GM12878 (cell line): Measurements from ENCODE around the gene HP1BP3. TPM values are rescaled to one million over a fixed set of nuclear protein-coding genes. Genes with fewer than 3 reads are reported as not detected.

Experiments used
- ATAC-seq: fragments of 200-7000 bp; cut with Tn5 transposase; 3 replicates; pipeline ENCODE4 v1.9.1; 2020; ENCODE audit warnings: mild to moderate bottlenecking, moderate library complexity
- BruUV-seq: library from RNA; stranded (reverse); fragments of 400-500 nt; replicated peaks from 2 replicates; lab custom pipeline; 2021; lab: Mats Ljungman, UMichigan
- CTCF ChIA-PET: fragments of 300-600 bp; sonication (Branson Sonifier 250); formaldehyde crosslinking; extraction: SDS; loops from one replicate; lab custom pipeline; 2021; ENCODE audit warnings: inconsistent platforms; lab: Yijun Ruan, JAX
- POLR2A ChIA-PET: fragments of 350-600 bp; formaldehyde crosslinking; extraction: SDS; loops from one replicate; lab custom pipeline; 2021; ENCODE audit warnings: inconsistent platforms; lab: Charles Lee
- RAD21 ChIA-PET: fragments of 300-600 bp; sonication (Branson Sonifier 250); formaldehyde crosslinking; loops from one replicate; lab custom pipeline; 2023; ENCODE audit warnings: antibody characterized with exemption; ENCODE audit not compliant: unreplicated experiment; lab: Charles Lee
- SMC1A ChIA-PET: fragments of 300-600 bp; sonication (Branson Sonifier 250); formaldehyde crosslinking; loops from one replicate; lab custom pipeline; 2023; ENCODE audit not compliant: unreplicated experiment, uncharacterized antibody; lab: Charles Lee
- DNase-seq: peaks from one replicate; pipeline ENCODE4 v3.0.0-alpha.2; 2011; ENCODE audit warnings: low read depth, low spot score
- FAIRE-seq: peaks from 3 replicates; lab custom pipeline; 2011; peaks lifted over from hg19 to GRCh38; lab: Jason Lieb, UNC
- H2AFZ ChIP-seq: 2 replicates; pipeline ENCODE4 v1.6.0; 2011; ENCODE audit warnings: low read depth, low read length, control low read depth; ENCODE audit not compliant: control insufficient read depth
- H3K27ac ChIP-seq: 2 replicates; pipeline ENCODE4 v1.5.1; 2011; ENCODE audit warnings: control low read depth; ENCODE audit not compliant: control insufficient read depth, insufficient read depth
- H3K27me3 ChIP-seq, 2 experiments: replicated peaks in 1 of 2; 2 replicates each; pipeline versions ENCODE4 v1.6.0 to v1.6.1; 2011; ENCODE audit warnings: low read length in 1 of 2; ENCODE audit not compliant: control insufficient read depth in 2 of 2, insufficient read depth in 2 of 2
- H3K36me3 ChIP-seq, 2 experiments: 2 replicates each; pipeline ENCODE4 v1.5.1; 2011; ENCODE audit warnings: low read length in 1 of 2; ENCODE audit not compliant: control insufficient read depth in 2 of 2, insufficient read depth in 2 of 2
- H3K4me1 ChIP-seq: 2 replicates; pipeline ENCODE4 v1.6.1; 2011; ENCODE audit warnings: mild to moderate bottlenecking, low read length, moderate library complexity, mixed read lengths; ENCODE audit not compliant: control insufficient read depth, insufficient read depth
- H3K4me2 ChIP-seq: 2 replicates; pipeline ENCODE4 v1.6.0; 2011; ENCODE audit warnings: control low read depth; ENCODE audit not compliant: control insufficient read depth, insufficient read depth
- H3K4me3 ChIP-seq: fragments of 200-600 bp; sonication (generic); 2 replicates; pipeline ENCODE4 v1.5.1; 2016
- H3K79me2 ChIP-seq: 2 replicates; pipeline ENCODE4 v1.6.0; 2011; ENCODE audit warnings: low read length; ENCODE audit not compliant: control insufficient read depth, insufficient read depth
- H3K9ac ChIP-seq: 2 replicates; pipeline ENCODE4 v1.8.0; 2011; ENCODE audit warnings: low read length, control low read depth, mixed read lengths; ENCODE audit not compliant: control insufficient read depth, insufficient read depth
- H3K9me3 ChIP-seq: replicated peaks from 3 replicates; pipeline ENCODE4 v1.5.1; 2011; ENCODE audit warnings: mild to moderate bottlenecking, low read length; ENCODE audit not compliant: control insufficient read depth, insufficient read depth
- H4K20me1 ChIP-seq: 2 replicates; pipeline ENCODE4 v1.6.0; 2011; ENCODE audit not compliant: control insufficient read depth, insufficient read depth
- GATAD2B ChIP-seq: fragments of 450-650 bp; conservative IDR thresholded peaks from 2 replicates; pipeline ENCODE4 v1.6.1; 2017; ENCODE audit warnings: low read depth, mild to moderate bottlenecking, moderate library complexity
- MAX ChIP-seq: IDR thresholded peaks from 2 replicates; pipeline ENCODE4 v1.6.1; 2012; ENCODE audit warnings: low read depth, low read length, improper control_type of control experiment
- MYC ChIP-seq: IDR thresholded peaks from 2 replicates; pipeline ENCODE4 v1.6.1; 2011; ENCODE audit warnings: mild to moderate bottlenecking, low read length, moderate library complexity, inconsistent platforms; ENCODE audit not compliant: insufficient read depth, insufficient replicate concordance, insufficient read length, severe bottlenecking
- NFIC ChIP-seq: IDR thresholded peaks from 2 replicates; pipeline ENCODE4 v1.6.1; 2012; ENCODE audit warnings: low read depth, mild to moderate bottlenecking, inconsistent platforms, low read length, moderate library complexity
- POLR2A ChIP-seq: IDR thresholded peaks from 2 replicates; pipeline ENCODE4 v1.6.1; 2011; ENCODE audit warnings: low read depth, mild to moderate bottlenecking, low read length
- POU2F2 ChIP-seq: IDR thresholded peaks from 3 replicates; pipeline ENCODE4 v1.6.1; 2011; ENCODE audit warnings: low read depth, mild to moderate bottlenecking, low read length, borderline replicate concordance
- RAD21 ChIP-seq: IDR thresholded peaks from 2 replicates; pipeline ENCODE4 v1.6.1; 2011; ENCODE audit warnings: mild to moderate bottlenecking, low read depth, low read length, moderate library complexity; ENCODE audit not compliant: insufficient read depth
- RBBP5 ChIP-seq: fragments of 200-600 bp; sonication (generic); conservative IDR thresholded peaks from 2 replicates; pipeline ENCODE4 v1.6.1; 2016
- SMAD5 ChIP-seq: IDR thresholded peaks from 2 replicates; pipeline ENCODE4 v1.6.1; 2016; ENCODE audit warnings: antibody characterized with exemption, low read depth
- SP1 ChIP-seq: IDR thresholded peaks from one replicate; pipeline ENCODE4 v1.6.1; 2011; ENCODE audit warnings: low read depth, low read length
- WRNIP1 ChIP-seq: IDR thresholded peaks from 2 replicates; pipeline ENCODE4 v1.6.1; 2011; ENCODE audit warnings: low read depth, low read length, improper control_type of control experiment, borderline replicate concordance
- WGBS: methylation state at CpG from one replicate; pipeline ENCODE4 v1.1.6; 2016; ENCODE audit warnings: low lambda C conversion rate; ENCODE audit not compliant: insufficient replicate concordance, insufficient coverage; ENCODE audit errors: missing lambda C conversion rate; 5-methylcytosine and 5-hydroxymethylcytosine counted together
- in situ Hi-C: fragments of 300-500 bp; cut with MboI; formaldehyde crosslinking; loops from 9 replicates; pipeline ENCODE4 v1.14.3; 2018; ENCODE audit warnings: mixed read lengths
- intact Hi-C: fragments of 100-400 bp; cut with micrococcal nuclease; formaldehyde crosslinking; loops from one replicate; pipeline ENCODE4 v1.14.2; 2022; ENCODE audit not compliant: unreplicated experiment
- polyA plus RNA-seq, 11 experiments: library from polyadenylated mRNA; depleted of rRNA in 4 of 11; unstranded in 6 of 11; stranded (reverse) in 5 of 11; fragments of >200 nt; fragmentation: Nextera tagmentation in 4 of 11; fragmentation: Illumina TruSeq in 1 of 11; extraction: Ambion mirVana in 4 of 11; extraction: Trizol in 1 of 11; gene quantifications; 1 replicate in 1 of 11; 2 replicates in 10 of 11; pipeline versions ENCODE4 v1.2.1 to v1.2.3, GENCODE V29; 2011 to 2016; ENCODE audit warnings: inconsistent platforms in 2 of 11, missing spikeins in 2 of 11, low read depth in 1 of 11
- total RNA-seq, 4 experiments: library from RNA; depleted of rRNA in 3 of 4; stranded (reverse); fragments of >200 nt in 3 of 4; fragmentation: Illumina TruSeq in 1 of 4; extraction: Trizol in 1 of 4; gene quantifications; 2 replicates each; pipeline versions ENCODE4 v1.2.1 to v1.2.3, GENCODE V29; 2013 to 2021
- TF ChIP-seq, protein P1 (sequence below): IDR thresholded peaks from 2 replicates; pipeline ENCODE4 v1.6.1; 2012; ENCODE audit warnings: mild to moderate bottlenecking, low read depth, low read length

Gene HP1BP3
- total and polyA plus RNA-seq, 10 of the 15 experiments (the other 5 are each of a cell fraction or from before 2014, with no cell fraction given): 32.6 to 188 (median 133) TPM

DNA sequence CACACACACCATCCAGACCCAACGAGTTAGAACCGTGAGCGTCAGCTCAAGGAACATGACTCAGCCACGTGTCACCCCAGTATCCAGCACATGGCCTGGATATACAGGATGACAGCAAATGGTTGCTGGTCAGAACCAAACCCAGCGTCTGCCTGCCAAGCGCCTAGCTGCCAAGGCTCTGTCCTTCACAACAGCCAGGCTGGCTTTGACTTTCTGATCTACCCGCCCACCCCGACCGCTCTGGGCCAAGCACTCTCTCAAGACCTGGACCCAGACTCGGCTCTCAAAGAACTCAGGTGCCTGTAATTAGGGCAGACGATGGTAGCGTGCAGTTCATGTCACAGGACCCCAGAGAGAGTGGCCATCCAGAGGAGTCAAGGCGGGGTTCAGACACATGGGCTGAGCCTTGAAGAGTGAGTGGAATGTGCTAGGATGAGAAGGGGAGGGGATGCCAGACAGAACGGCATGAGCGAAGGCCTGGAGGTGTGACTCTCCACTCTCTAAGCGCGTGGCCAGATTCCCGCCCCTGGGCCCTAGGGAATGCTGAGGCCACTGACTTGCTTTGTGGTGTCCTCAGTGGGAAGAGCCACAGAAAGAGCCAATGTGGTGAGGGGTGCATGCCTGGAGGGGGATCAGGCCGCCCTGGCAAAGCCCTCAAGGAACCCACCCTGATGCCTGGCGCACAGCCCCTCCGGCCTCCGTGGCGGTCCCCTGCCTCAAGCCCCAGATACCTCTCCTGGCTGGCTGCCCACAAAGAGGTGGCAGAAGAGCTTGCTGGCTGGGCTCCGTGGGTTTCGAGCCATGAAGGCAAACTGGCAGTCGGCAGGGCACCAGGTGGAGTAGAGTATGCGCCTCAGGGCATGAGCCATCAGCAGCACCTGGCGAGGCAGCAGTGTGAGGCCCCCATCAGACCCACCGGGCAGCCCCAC lies 61.7 kb downstream of the HP1BP3 start:
- H3K79me2 ChIP-seq: no peaks in the 10 kb centered on the region
- TF ChIP-seq SP1 (no peak), RAD21 (no peak), POLR2A (no peak), WRNIP1 (no peak), SMAD5 (no peak), NFIC (no peak), RBBP5 (no peak), MAX (no peak), POU2F2 (no peak), MYC (no peak), GATAD2B (no peak)
- TF ChIP-seq, protein P1, sequence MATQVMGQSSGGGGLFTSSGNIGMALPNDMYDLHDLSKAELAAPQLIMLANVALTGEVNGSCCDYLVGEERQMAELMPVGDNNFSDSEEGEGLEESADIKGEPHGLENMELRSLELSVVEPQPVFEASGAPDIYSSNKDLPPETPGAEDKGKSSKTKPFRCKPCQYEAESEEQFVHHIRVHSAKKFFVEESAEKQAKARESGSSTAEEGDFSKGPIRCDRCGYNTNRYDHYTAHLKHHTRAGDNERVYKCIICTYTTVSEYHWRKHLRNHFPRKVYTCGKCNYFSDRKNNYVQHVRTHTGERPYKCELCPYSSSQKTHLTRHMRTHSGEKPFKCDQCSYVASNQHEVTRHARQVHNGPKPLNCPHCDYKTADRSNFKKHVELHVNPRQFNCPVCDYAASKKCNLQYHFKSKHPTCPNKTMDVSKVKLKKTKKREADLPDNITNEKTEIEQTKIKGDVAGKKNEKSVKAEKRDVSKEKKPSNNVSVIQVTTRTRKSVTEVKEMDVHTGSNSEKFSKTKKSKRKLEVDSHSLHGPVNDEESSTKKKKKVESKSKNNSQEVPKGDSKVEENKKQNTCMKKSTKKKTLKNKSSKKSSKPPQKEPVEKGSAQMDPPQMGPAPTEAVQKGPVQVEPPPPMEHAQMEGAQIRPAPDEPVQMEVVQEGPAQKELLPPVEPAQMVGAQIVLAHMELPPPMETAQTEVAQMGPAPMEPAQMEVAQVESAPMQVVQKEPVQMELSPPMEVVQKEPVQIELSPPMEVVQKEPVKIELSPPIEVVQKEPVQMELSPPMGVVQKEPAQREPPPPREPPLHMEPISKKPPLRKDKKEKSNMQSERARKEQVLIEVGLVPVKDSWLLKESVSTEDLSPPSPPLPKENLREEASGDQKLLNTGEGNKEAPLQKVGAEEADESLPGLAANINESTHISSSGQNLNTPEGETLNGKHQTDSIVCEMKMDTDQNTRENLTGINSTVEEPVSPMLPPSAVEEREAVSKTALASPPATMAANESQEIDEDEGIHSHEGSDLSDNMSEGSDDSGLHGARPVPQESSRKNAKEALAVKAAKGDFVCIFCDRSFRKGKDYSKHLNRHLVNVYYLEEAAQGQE: no peak
- no peaks in the 10 kb centered on the region for H3K36me3 ChIP-seq
- in situ Hi-C loops (no loop called here), intact Hi-C loops (no loop called here)
- H3K4me1 ChIP-seq: no peaks in the 10 kb centered on the region
- RAD21 ChIA-PET: no interaction called here
- no peaks in the 10 kb centered on the region for H3K9me3 ChIP-seq
- H3K27me3 ChIP-seq: peaks cover under 1 to 2% of the 10 kb centered on the region in 2 experiments; a peak in 3 of 4 replicates
- POLR2A ChIA-PET: no interaction called here
- CTCF ChIA-PET: no interaction called here
- no peaks in the 10 kb centered on the region for H4K20me1 ChIP-seq
- H3K4me3 ChIP-seq: no peak overlapping the region
- H3K27ac ChIP-seq: no peak overlapping the region
- no TSS peak for BruUV-seq
- no peak for FAIRE-seq
- SMC1A ChIA-PET: no interaction called here
- H3K4me2 ChIP-seq: no peak overlapping the region
- 54% methylated on average over 29 of the region's 29 CpGs for WGBS
- DNase-seq: no peak
- ATAC-seq: no peak
- H2AFZ ChIP-seq: no peak overlapping the region
- no peak overlapping the region for H3K9ac ChIP-seq
